Spinal cord (tissue), 10 donors: ENCODE data around the gene ANAPC15. TPM values are rescaled to one million over a fixed set of nuclear protein-coding genes. Genes with fewer than 3 reads are reported as not detected.

Experiments used
- DNase-seq, 6 donors: peaks; one replicate each; pipeline versions ENCODE4 v3.0.0 to v3.0.0-alpha.2; 2013 to 2015; ENCODE audit warnings: low spot score in 6 of 6, low read depth in 4 of 6
- H3K27ac ChIP-seq: one replicate; pipeline ENCODE4 v1.5.1; 2013; ENCODE audit warnings: low read depth, low read length, control low read depth
- H3K27me3 ChIP-seq: one replicate; pipeline ENCODE4 v1.6.1; 2013; ENCODE audit warnings: low read length; ENCODE audit not compliant: control insufficient read depth, insufficient read depth
- H3K36me3 ChIP-seq: one replicate; pipeline ENCODE4 v1.6.1; 2013; ENCODE audit warnings: low read length; ENCODE audit not compliant: control insufficient read depth, insufficient read depth
- H3K4me1 ChIP-seq: one replicate; pipeline ENCODE4 v1.6.1; 2013; ENCODE audit warnings: low read length; ENCODE audit not compliant: control insufficient read depth, insufficient read depth
- H3K4me3 ChIP-seq: one replicate; pipeline ENCODE4 v1.5.1; 2013; ENCODE audit warnings: low read depth, low read length, control low read depth
- H3K9me3 ChIP-seq: one replicate; pipeline ENCODE4 v1.6.1; 2013; ENCODE audit warnings: low read length; ENCODE audit not compliant: control insufficient read depth, insufficient read depth
- WGBS: methylation state at CpG from one replicate; pipeline ENCODE4 v1.1.5; 2013; ENCODE audit warnings: missing lambda C conversion rate; ENCODE audit not compliant: insufficient coverage; 5-methylcytosine and 5-hydroxymethylcytosine counted together
- polyA plus RNA-seq, 2 donors: library from polyadenylated mRNA; unstranded; fragments of 120-200 nt; gene quantifications; one replicate each; pipeline ENCODE4 v1.2.1, GENCODE V29; 2013; ENCODE audit not compliant: insufficient read length in 2 of 2
- total RNA-seq, 2 donors: library from RNA; depleted of rRNA in 1 of 2; stranded (reverse); fragments of 120-200 nt in 1 of 2; fragments of >200 nt in 1 of 2; gene quantifications; one replicate each; pipeline versions ENCODE4 v1.2.3 to v1.2.4, GENCODE V29; 2013 to 2014
- donor health status: healthy.

ANAPC15 gene
- total and polyA plus RNA-seq, 4 donors, result 10.0 to 54.8 (median 46.2) TPM

DNA sequence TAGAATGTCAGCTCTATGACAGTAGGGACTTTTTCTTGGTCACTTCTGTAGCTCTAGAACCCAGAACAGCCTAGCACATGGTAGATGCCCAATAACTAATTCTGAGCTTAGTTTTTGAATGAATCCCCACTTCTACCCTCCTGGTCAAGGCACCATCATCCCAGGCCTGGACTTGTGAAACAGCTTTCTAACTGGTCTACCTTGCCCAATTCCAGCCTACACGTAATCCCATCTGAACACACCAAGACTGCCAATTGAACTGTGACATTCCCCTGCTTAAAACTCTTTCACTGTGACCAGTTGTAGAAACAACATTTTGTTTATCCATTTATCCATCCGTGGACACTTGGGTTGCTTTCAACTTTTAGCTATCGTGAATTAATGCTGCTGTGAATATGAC, 16.9 kb upstream of the ANAPC15 start:
- Histone ChIP-seq H3K4me3 (no peak overlapping the region), H3K36me3 (no peaks in the 10 kb centered on the region), H3K9me3 (peaks cover 2% of the 10 kb centered on the region), H3K4me1 (no peaks in the 10 kb centered on the region), H3K27me3 (peaks cover 2% of the 10 kb centered on the region), H3K27ac (no peak overlapping the region)
- no peak for DNase-seq
- WGBS, result 90% methylated on average over 2 of the region's 3 CpGs

DNA sequence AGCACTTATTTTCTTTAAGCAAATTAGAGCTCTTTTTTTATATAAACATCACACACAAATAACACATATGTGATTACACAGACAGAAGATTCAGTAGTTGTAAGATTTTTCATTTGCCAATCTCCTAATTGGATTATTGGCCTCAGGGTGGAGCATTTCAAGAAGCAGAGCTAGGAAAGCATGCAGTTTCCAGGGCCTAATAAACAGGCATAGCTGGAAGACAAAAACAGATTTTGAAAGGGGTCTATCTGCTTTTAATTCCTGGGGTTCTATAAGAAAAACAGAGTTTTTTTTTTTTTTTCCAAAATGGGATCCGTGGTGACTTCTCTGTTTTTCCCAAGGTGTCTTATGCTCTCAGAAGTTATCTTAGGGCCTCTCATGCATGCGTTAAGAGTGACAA, 15.4 kb upstream of the ANAPC15 start:
- Histone ChIP-seq H3K27ac (no peak overlapping the region), H3K4me1 (no peaks in the 10 kb centered on the region), H3K9me3 (peaks cover 2% of the 10 kb centered on the region), H3K27me3 (peaks cover 2% of the 10 kb centered on the region), H3K4me3 (no peak overlapping the region), H3K36me3 (no peaks in the 10 kb centered on the region)
- no peak for DNase-seq
- no CpG with 5 or more reads among the region's 2 CpGs for WGBS

DNA sequence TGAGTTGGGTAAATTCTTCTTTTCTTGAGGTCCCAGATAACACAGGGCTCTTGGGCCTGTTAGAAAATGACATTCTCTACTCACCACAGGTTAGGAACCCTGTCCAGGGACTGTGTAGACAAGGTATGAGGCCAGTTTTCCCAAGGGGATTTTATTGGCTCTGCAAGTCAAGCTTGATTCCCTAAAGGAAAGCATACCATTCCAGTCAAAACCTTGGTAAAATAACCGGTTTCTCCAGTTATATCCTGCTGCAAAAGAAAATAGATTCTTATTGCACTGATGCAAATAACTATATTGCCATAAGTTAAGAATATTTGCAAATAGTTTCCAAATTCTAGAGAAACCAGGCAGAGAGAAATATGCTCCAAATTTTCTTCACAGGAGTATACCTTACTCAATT, 13.5 kb upstream of the ANAPC15 start:
- WGBS, result no CpG with 5 or more reads among the region's 1 CpG

DNA sequence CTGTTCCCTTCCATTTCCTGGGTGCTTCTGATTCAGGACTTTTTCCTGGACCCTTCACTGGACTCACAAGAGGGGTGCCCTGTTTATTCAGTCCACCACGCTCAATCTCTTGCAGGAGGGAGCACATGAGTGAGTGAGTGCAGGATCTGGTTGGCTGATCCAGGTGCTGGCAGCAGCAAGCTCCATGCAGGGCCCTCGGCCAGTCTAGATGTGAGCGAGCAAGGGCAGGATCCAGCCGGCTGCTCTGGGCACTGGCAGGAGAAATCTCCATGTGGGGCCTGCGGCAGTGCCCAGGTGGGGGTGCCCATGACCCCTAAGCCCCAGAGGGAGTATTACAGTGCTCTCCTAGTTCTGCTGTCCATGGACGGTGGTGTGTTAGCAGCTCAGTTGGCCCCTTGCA, 11.6 kb upstream of the ANAPC15 start:
- H3K36me3 ChIP-seq, result no peaks in the 10 kb centered on the region
- no peaks in the 10 kb centered on the region for H3K27me3 ChIP-seq
- H3K27ac ChIP-seq, result no peak overlapping the region
- peaks cover 2% of the 10 kb centered on the region for H3K9me3 ChIP-seq
- WGBS, result 85% methylated on average over 6 of the region's 6 CpGs
- no peak overlapping the region for H3K4me3 ChIP-seq
- DNase-seq, result no peak
- no peaks in the 10 kb centered on the region for H3K4me1 ChIP-seq

More for the DNA sequence above, 13.5 kb upstream of the ANAPC15 start:
- no peak overlapping the region for H3K4me3 ChIP-seq
- H3K27me3 ChIP-seq, result peaks cover 1% of the 10 kb centered on the region
- H3K36me3 ChIP-seq, result no peaks in the 10 kb centered on the region
- no peak overlapping the region for H3K27ac ChIP-seq
- DNase-seq, result no peak
- H3K4me1 ChIP-seq, result no peaks in the 10 kb centered on the region
- peaks cover 2% of the 10 kb centered on the region for H3K9me3 ChIP-seq

DNA sequence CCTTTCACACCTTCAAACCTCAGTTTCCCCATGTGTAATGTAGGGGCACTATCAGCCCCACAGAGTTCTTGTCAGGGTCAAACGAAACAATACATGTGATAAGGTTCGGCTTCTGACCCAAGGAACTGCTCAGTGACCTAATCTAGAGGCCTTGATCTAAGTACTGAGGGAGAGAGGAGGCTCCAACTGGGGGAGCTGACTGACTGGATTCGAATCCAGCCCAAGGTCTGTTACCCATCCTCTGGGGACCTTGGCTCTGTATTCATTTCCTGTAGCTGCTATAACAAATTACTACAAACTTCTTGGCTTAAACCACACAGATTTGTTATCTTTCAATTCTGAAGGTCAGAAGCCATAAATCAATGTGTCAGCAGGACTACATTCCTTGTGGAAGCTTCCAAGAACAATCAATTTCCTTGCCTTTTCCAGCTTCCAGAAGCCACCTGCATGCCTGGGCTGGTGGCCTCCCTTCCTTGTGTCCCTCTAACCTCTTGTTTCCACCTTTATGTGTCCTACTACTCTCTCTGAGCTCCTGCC, 10.7 kb upstream of the ANAPC15 start:
- no peaks in the 10 kb centered on the region for H3K27me3 ChIP-seq
- no peaks in the 10 kb centered on the region for H3K36me3 ChIP-seq
- H3K9me3 ChIP-seq, result no peaks in the 10 kb centered on the region
- DNase-seq, result no peak
- no peaks in the 10 kb centered on the region for H3K4me1 ChIP-seq
- H3K27ac ChIP-seq, result no peak overlapping the region
- 87% methylated on average over 2 of the region's 3 CpGs for WGBS
- no peak overlapping the region for H3K4me3 ChIP-seq

DNA sequence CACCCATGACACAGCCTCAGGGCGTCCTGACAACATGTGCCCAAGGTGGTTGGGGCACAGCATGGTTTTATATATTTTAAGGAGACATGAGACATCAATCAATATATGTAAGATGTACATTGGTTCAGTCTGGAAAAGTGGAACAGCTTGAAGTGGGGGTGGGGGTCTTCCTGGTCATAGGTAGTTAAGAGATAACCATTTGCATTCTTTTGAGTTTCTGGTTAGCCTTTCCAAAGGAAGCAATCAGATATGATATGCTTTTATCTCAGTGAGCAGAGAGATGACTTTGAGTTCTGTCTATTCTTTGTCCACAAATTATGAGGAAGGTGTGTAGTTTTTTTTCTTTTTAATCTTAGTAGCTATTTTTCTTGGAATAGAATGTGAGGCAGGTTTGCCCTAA, 10.1 kb upstream of the ANAPC15 start:
- no peak for DNase-seq
- no CpG with 5 or more reads among the region's 1 CpG for WGBS
- Histone ChIP-seq H3K27ac (no peak overlapping the region), H3K36me3 (no peaks in the 10 kb centered on the region), H3K27me3 (no peaks in the 10 kb centered on the region), H3K9me3 (no peaks in the 10 kb centered on the region), H3K4me3 (no peak overlapping the region), H3K4me1 (no peaks in the 10 kb centered on the region)

DNA sequence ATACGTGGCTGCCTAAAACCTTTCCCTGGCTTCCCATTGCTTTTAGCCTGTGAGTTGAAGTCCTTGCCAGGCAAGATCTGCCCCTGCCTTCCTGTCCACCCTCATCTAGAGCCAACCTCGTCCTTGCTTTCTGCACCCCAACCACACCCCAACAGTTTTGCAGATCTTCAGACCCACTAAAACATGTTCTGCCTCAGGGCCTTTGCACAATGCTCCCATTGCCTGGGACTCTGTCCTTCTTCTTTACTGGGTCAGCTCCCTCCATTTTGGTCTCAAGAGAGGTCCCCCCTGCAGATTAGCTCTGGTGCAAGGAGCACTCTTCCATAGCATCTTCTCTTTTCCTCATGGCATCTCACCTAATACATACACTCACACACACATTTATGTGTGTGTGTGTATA, 8.4 kb upstream of the ANAPC15 start:
- no peak for DNase-seq
- no peak overlapping the region for H3K27ac ChIP-seq
- no peaks in the 10 kb centered on the region for H3K9me3 ChIP-seq
- no peaks in the 10 kb centered on the region for H3K4me1 ChIP-seq
- H3K36me3 ChIP-seq, result no peaks in the 10 kb centered on the region
- WGBS, result 85% methylated on average over 2 of the region's 2 CpGs
- no peaks in the 10 kb centered on the region for H3K27me3 ChIP-seq
- no peak overlapping the region for H3K4me3 ChIP-seq

DNA sequence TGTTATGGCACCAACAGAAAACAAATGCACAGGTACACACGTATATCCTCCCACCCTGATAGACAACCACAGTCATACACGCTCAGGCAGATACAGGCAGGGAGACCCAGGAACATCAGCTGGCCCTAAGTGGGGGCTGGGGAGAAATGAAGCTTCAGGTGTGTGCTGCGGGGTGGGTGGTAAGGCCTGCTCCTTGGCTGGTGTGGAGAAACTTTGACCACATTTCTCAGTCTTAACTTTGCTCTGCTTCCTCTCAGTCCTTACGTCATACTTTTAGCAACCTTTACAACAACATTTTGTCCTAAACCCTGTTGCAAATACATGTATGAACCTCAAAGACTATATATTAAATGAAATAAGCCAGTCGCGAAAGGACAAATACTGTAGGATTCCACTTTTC, 6.7 kb upstream of the ANAPC15 start:
- H3K27ac ChIP-seq, result no peak overlapping the region

DNA sequence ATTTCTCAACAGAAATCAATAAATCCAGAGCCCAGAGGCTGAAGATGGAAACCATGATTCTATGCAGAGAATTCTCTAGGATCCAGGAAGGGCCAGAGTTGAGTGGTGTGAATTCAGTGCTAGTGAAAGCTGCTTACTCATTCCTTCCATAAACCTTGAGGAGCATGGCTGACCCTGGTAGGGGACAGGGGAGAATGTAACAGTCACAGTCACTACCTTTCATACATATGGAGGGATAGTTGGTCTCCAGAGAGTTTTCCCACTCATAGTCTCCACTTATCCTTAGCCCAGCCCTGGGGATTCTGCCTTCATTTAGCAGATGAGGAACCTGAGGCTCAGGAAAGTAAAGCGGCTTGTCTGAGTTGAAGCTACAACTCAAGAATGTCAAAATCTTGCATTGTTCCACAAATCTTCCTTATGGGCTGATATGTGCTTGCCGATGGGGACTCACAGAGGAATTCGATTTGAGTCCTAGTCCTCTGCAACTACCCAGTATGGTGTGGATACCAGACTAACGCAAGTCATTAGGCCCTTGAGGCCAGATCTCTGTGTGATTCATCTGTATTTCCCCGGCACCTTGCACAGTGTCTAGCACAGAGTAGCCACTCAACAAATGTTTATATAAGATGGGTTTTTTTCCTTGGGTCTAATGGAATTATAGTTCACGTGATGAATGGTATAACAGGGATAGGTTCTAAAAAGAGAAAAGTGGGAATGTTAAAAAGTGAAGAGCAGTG, 3.7 kb upstream of the ANAPC15 start:
- no peak overlapping the region for H3K4me3 ChIP-seq
- no peak for DNase-seq
- no peaks in the 10 kb centered on the region for H3K9me3 ChIP-seq
- H3K27ac ChIP-seq, result no peak overlapping the region
- WGBS, result 93% methylated on average over 4 of the region's 6 CpGs
- peaks cover 10% of the 10 kb centered on the region for H3K4me1 ChIP-seq
- H3K36me3 ChIP-seq, result no peaks in the 10 kb centered on the region
- peaks cover 6% of the 10 kb centered on the region for H3K27me3 ChIP-seq

More for the DNA sequence above, 6.7 kb upstream of the ANAPC15 start:
- no CpG with 5 or more reads among the region's 6 CpGs for WGBS
- Histone ChIP-seq H3K4me1 (no peaks in the 10 kb centered on the region), H3K27me3 (peaks cover 6% of the 10 kb centered on the region), H3K4me3 (no peak overlapping the region), H3K36me3 (no peaks in the 10 kb centered on the region), H3K9me3 (no peaks in the 10 kb centered on the region)
- DNase-seq, result no peak

DNA sequence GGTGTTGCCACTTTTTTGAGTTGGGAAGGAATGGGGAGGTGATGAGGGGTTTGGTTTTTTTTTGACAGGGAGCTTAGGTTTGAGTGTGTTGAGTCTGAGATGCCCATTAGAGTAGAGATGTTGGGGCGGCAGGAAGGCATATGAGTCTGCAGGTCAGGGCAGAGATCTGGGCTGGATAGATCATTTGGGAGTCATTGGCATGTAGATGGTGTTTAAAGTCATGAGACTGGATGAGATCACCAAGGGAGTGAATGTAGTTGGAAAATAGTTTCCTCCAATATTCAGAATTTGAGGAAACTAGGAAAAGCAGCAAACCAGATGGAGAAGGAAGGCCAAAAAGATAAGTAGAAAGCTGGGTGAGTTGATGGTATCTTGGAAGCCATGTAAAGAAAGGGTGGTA, 2.1 kb upstream of the ANAPC15 start:
- no peaks in the 10 kb centered on the region for H3K9me3 ChIP-seq
- H3K27ac ChIP-seq, result no peak overlapping the region
- no peak overlapping the region for H3K4me3 ChIP-seq
- DNase-seq, result no peak
- H3K4me1 ChIP-seq, result peaks cover 10% of the 10 kb centered on the region
- peaks cover 6% of the 10 kb centered on the region for H3K27me3 ChIP-seq
- peaks cover 7% of the 10 kb centered on the region for H3K36me3 ChIP-seq
- WGBS, result 100% methylated on average over 1 of the region's 1 CpG
